Chondrocyte (in vitro differentiated cells): ENCODE results near the gene TMEM53. TPM values are rescaled to one million over a fixed set of nuclear protein-coding genes. Genes with fewer than 3 reads are reported as not detected.

Experiments used
- DNase-seq: peaks from one replicate; pipeline ENCODE4 v3.0.0; 2021; ENCODE audit warnings: mixed read lengths, low spot score
- H3K27ac Mint-ChIP-seq: one replicate; pipeline ENCODE4 v1.8.0; 2021; ENCODE audit warnings: mild to moderate bottlenecking, moderate library complexity, mixed read lengths; ENCODE audit not compliant: unreplicated experiment
- H3K27me3 Mint-ChIP-seq: 2 replicates; pipeline ENCODE4 v1.8.0; 2021; ENCODE audit warnings: low read depth, mixed read lengths
- H3K36me3 Mint-ChIP-seq: 2 replicates; pipeline ENCODE4 v1.8.0; 2021; ENCODE audit warnings: low read depth, mixed read lengths
- H3K4me1 Mint-ChIP-seq: 2 replicates; pipeline ENCODE4 v1.8.0; 2021; ENCODE audit warnings: low read depth, mild to moderate bottlenecking, mixed read lengths
- H3K4me3 Mint-ChIP-seq: one replicate; pipeline ENCODE4 v1.8.0; 2021; ENCODE audit warnings: mild to moderate bottlenecking, moderate library complexity, mixed read lengths; ENCODE audit not compliant: unreplicated experiment
- H3K9me3 Mint-ChIP-seq: 2 replicates; pipeline ENCODE4 v1.8.0; 2021; ENCODE audit warnings: low read depth, mixed read lengths
- CTCF ChIP-seq: fragments of 200-600 bp; sonication (generic); IDR thresholded peaks from 2 replicates; pipeline ENCODE4 v1.5.0; 2021; ENCODE audit warnings: antibody characterized with exemption, mild to moderate bottlenecking, moderate library complexity
- total RNA-seq: library from RNA; stranded (reverse); gene quantifications from 3 replicates; pipeline ENCODE4 v1.2.1, GENCODE V29; 2021

TMEM53 gene
- total RNA-seq, 1 donor from 2014 or later, result 5.8 TPM

- H3K27me3 Mint-ChIP-seq, result no peaks in the 10 kb centered on the region
- DNase-seq, result no peak
- TF ChIP-seq CTCF, result peak; percentile 79
- H3K4me1 Mint-ChIP-seq, result peaks cover 7% of the 10 kb centered on the region
- H3K27ac Mint-ChIP-seq, result no peak overlapping the region
- peaks cover 5% of the 10 kb centered on the region for H3K36me3 Mint-ChIP-seq
- H3K4me3 Mint-ChIP-seq, result no peak overlapping the region
- H3K9me3 Mint-ChIP-seq, result no peaks in the 10 kb centered on the region
Measured at GRCh38 chr1:44655609-44656008, 18.7 kb downstream of the TMEM53 start.

GRCh38 chr1:44654621-44655187, 19.6 kb downstream of the TMEM53 start:
- Mint-ChIP-seq H3K4me3 (no peak overlapping the region), H3K36me3 (peaks cover 5% of the 10 kb centered on the region), H3K27ac (no peak overlapping the region), H3K27me3 (no peaks in the 10 kb centered on the region), H3K9me3 (no peaks in the 10 kb centered on the region), H3K4me1 (no peaks in the 10 kb centered on the region)
- DNase-seq, result no peak
- no peak for TF ChIP-seq CTCF

- DNase-seq, result no peak
- Mint-ChIP-seq H3K4me1 (no peaks in the 10 kb centered on the region), H3K27ac (no peak overlapping the region), H3K36me3 (peaks cover 11% of the 10 kb centered on the region), H3K9me3 (no peaks in the 10 kb centered on the region), H3K27me3 (no peaks in the 10 kb centered on the region), H3K4me3 (no peak overlapping the region)
- peak; percentile 62 for TF ChIP-seq CTCF
Measured at GRCh38 chr1:44653107-44653964, 20.9 kb downstream of the TMEM53 start.

DNA sequence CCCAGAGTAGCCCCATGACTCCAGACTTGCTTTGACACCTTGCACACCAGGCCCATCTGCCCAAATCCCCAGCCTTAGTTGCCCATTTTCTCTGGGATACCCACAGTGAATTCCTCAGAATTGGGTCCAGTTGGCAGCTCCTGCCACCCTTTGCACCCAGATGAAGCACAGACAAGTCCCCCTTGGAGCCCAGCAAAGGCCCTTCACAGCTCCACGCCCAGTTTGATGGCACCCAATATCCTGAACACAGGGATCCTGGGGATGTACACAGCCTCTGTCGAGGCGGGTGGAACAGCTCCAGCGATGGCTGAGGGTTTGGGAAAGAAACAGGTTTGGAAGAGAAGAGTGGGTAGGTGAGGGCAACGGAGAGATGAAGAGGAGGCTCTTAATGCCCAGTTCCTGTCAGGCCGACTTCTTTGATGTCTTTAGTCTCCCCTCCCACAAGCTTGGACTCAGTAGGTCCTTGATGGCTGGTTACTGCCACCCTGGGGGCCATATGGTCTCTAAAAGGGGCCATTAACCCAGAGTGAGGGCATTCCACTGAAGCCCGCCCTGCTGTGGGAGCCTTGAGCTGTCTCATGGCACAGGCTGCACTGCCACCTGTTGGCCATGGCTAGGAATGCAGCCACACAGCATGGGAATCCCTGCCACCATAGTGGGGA, 21.7 kb downstream of the TMEM53 start:
- no peak for DNase-seq
- Mint-ChIP-seq H3K4me1 (no peaks in the 10 kb centered on the region), H3K4me3 (no peak overlapping the region), H3K9me3 (no peaks in the 10 kb centered on the region), H3K27ac (peak overlapping the region; percentile 39), H3K36me3 (peaks cover 11% of the 10 kb centered on the region), H3K27me3 (no peaks in the 10 kb centered on the region)
- peak; percentile 89 for TF ChIP-seq CTCF

DNA sequence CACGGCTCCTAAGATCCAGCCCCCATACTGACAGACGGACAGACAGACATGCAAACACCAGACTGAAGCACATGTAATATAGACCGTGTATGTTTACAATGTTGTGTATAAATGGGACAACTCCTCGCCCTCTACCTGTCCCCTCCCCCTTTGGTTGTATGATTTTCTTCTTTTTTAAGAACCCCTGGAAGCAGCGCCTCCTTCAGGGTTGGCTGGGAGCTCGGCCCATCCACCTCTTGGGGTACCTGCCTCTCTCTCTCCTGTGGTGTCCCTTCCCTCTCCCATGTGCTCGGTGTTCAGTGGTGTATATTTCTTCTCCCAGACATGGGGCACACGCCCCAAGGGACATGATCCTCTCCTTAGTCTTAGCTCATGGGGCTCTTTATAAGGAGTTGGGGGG, 23.2 kb downstream of the TMEM53 start:
- H3K27me3 Mint-ChIP-seq, result no peaks in the 10 kb centered on the region

More for the DNA sequence above, 23.2 kb downstream of the TMEM53 start:
- no peaks in the 10 kb centered on the region for H3K9me3 Mint-ChIP-seq
- no peak overlapping the region for H3K4me3 Mint-ChIP-seq
- DNase-seq, result no peak
- H3K27ac Mint-ChIP-seq, result no peak overlapping the region
- TF ChIP-seq CTCF, result no peak
- H3K4me1 Mint-ChIP-seq, result no peaks in the 10 kb centered on the region
- peaks cover 11% of the 10 kb centered on the region for H3K36me3 Mint-ChIP-seq
